IMR-90 (cell line): Measurements from ENCODE around the gene PCDHA8. TPM values are rescaled to one million over a fixed set of nuclear protein-coding genes. Genes with fewer than 3 reads are reported as not detected.

Experiments
- ATAC-seq: fragments of 200-7000 bp; cut with Tn5 transposase; 2 replicates; pipeline ENCODE4 v1.9.1; 2020; ENCODE audit warnings: low read depth, mild to moderate bottlenecking, moderate library complexity
- BruUV-seq: library from RNA; stranded (reverse); fragments of 400-500 nt; replicated peaks from 2 replicates; lab custom pipeline; 2021; lab: Mats Ljungman, UMichigan
- CTCF ChIA-PET: fragments of 300-600 bp; formaldehyde crosslinking; extraction: SDS; loops from one replicate; lab custom pipeline; 2021; ENCODE audit warnings: antibody characterized with exemption; lab: Yijun Ruan, JAX
- POLR2A ChIA-PET: fragments of 300-600 bp; sonication (Branson Sonifier 250); formaldehyde crosslinking; loops from one replicate; lab custom pipeline; 2022; ENCODE audit warnings: antibody characterized with exemption; ENCODE audit not compliant: unreplicated experiment; lab: Charles Lee
- DNase-seq: peaks from one replicate; pipeline ENCODE4 v3.0.0; 2013
- H2AFZ ChIP-seq: replicated peaks from 2 replicates; pipeline ENCODE3; 2013; ENCODE audit warnings: low read length, mild to moderate bottlenecking; ENCODE audit not compliant: poor library complexity
- H2AK5ac ChIP-seq: 2 replicates; pipeline ENCODE4 v1.6.1; 2013; ENCODE audit warnings: low read depth, low read length, inconsistent platforms
- H2AK9ac ChIP-seq: replicated peaks from 2 replicates; pipeline ENCODE3; 2013; ENCODE audit warnings: mild to moderate bottlenecking, low read depth, low read length, moderate library complexity; ENCODE audit not compliant: poor library complexity
- H2BK120ac ChIP-seq: 2 replicates; pipeline ENCODE4 v1.6.1; 2013; ENCODE audit warnings: low read depth, low read length, inconsistent platforms
- H2BK15ac ChIP-seq: 3 replicates; pipeline ENCODE4 v1.6.1; 2013; ENCODE audit warnings: low read depth, low read length, inconsistent platforms
- H2BK20ac ChIP-seq: 2 replicates; pipeline ENCODE4 v1.6.1; 2013; ENCODE audit warnings: low read depth, mild to moderate bottlenecking, inconsistent platforms, low read length, moderate library complexity
- H2BK5ac ChIP-seq: 2 replicates; pipeline ENCODE4 v1.6.1; 2013; ENCODE audit warnings: mild to moderate bottlenecking, low read depth, low read length, inconsistent platforms; ENCODE audit not compliant: poor library complexity, severe bottlenecking
- H3K14ac ChIP-seq: replicated peaks from 2 replicates; pipeline ENCODE4 v1.6.1; 2013; ENCODE audit warnings: low read depth, low read length, inconsistent platforms
- H3K18ac ChIP-seq: 2 replicates; pipeline ENCODE4 v1.6.1; 2013; ENCODE audit warnings: low read depth, low read length, control low read depth
- H3K23ac ChIP-seq: 2 replicates; pipeline ENCODE4 v1.6.1; 2013; ENCODE audit warnings: low read depth, low read length, inconsistent platforms
- H3K27ac ChIP-seq: 2 replicates; pipeline ENCODE4 v1.5.1; 2013; ENCODE audit warnings: mild to moderate bottlenecking, control low read depth, low read length; ENCODE audit not compliant: insufficient read depth
- H3K27me3 ChIP-seq: 2 replicates; pipeline ENCODE4 v1.6.1; 2013; ENCODE audit warnings: low read length; ENCODE audit not compliant: control insufficient read depth, insufficient read depth
- H3K36me3 ChIP-seq: 2 replicates; pipeline ENCODE4 v1.6.1; 2013; ENCODE audit warnings: low read length, mixed read lengths; ENCODE audit not compliant: control insufficient read depth, insufficient read depth
- H3K4ac ChIP-seq: 2 replicates; pipeline ENCODE4 v1.6.1; 2013; ENCODE audit warnings: low read depth, low read length, inconsistent platforms
- H3K4me1 ChIP-seq: 2 replicates; pipeline ENCODE4 v1.6.1; 2013; ENCODE audit warnings: low read length, mixed read lengths; ENCODE audit not compliant: control insufficient read depth, insufficient read depth
- H3K4me2 ChIP-seq: 2 replicates; pipeline ENCODE4 v1.6.1; 2013; ENCODE audit warnings: low read depth, mild to moderate bottlenecking, control low read depth, low read length, moderate library complexity
- H3K4me3 ChIP-seq: 2 replicates; pipeline ENCODE4 v1.5.1; 2013; ENCODE audit warnings: low read depth, mild to moderate bottlenecking, control low read depth, low read length, moderate library complexity; ENCODE audit not compliant: insufficient read depth
- H3K56ac ChIP-seq: 2 replicates; pipeline ENCODE4 v1.6.1; 2013; ENCODE audit warnings: low read length, inconsistent platforms; ENCODE audit not compliant: insufficient read depth; ENCODE audit errors: extremely low read depth
- H3K79me1 ChIP-seq, 2 experiments: 2 replicates each; pipeline ENCODE4 v1.6.1; 2013; ENCODE audit warnings: low read length in 2 of 2, inconsistent platforms in 1 of 2, low read depth in 1 of 2
- H3K9ac ChIP-seq: 2 replicates; pipeline ENCODE4 v1.6.1; 2013; ENCODE audit warnings: low read depth, low read length, control low read depth
- H3K9me1 ChIP-seq: 2 replicates; pipeline ENCODE4 v1.6.1; 2013; ENCODE audit warnings: low read length, inconsistent platforms; ENCODE audit not compliant: insufficient read depth
- H3K9me3 ChIP-seq: 2 replicates; pipeline ENCODE4 v1.6.1; 2013; ENCODE audit warnings: low read length; ENCODE audit not compliant: control insufficient read depth, insufficient read depth
- H4K20me1 ChIP-seq: 2 replicates; pipeline ENCODE4 v1.6.1; 2013; ENCODE audit warnings: low read length, inconsistent platforms; ENCODE audit not compliant: insufficient read depth
- H4K5ac ChIP-seq: 2 replicates; pipeline ENCODE4 v1.6.1; 2013; ENCODE audit warnings: mild to moderate bottlenecking, low read depth, low read length, control low read depth
- H4K8ac ChIP-seq, 2 experiments: 2 replicates each; pipeline ENCODE4 v1.6.1; 2013; ENCODE audit warnings: low read depth in 2 of 2, low read length in 2 of 2, control low read depth in 1 of 2, inconsistent platforms in 1 of 2
- H4K91ac ChIP-seq: 2 replicates; pipeline ENCODE4 v1.6.1; 2013; ENCODE audit warnings: low read depth, low read length, inconsistent platforms; ENCODE audit not compliant: insufficient read depth
- RAD21 ChIP-seq: IDR thresholded peaks from 2 replicates; pipeline ENCODE4 v1.6.1; 2012; ENCODE audit warnings: low read length, improper control_type of control experiment
- RCOR1 ChIP-seq: IDR thresholded peaks from 2 replicates; pipeline ENCODE4 v1.6.1; 2012; ENCODE audit warnings: mild to moderate bottlenecking, low read length, improper control_type of control experiment; ENCODE audit not compliant: insufficient replicate concordance
- WGBS, 2 experiments: methylation state at CpG; one replicate each; pipeline versions ENCODE4 v1.1.5 to v1.1.7; 2013; ENCODE audit warnings: missing lambda C conversion rate in 2 of 2; ENCODE audit not compliant: insufficient read length in 1 of 2; ENCODE audit errors: extremely low coverage in 2 of 2; 5-methylcytosine and 5-hydroxymethylcytosine counted together
- dilution Hi-C: fragments of 300-500 bp; cut with HindIII; formaldehyde crosslinking; loops from one replicate; pipeline ENCODE4 v1.14.3; 2018; ENCODE audit warnings: low sequenced_read_pairs; ENCODE audit not compliant: unreplicated experiment
- in situ Hi-C: fragments of 300-500 bp; cut with MboI; formaldehyde crosslinking; loops from 3 replicates; pipeline ENCODE4 v1.14.3; 2019; ENCODE audit warnings: low sequenced_read_pairs, inconsistent platforms, mixed read lengths
- intact Hi-C: fragments of 100-400 bp; cut with micrococcal nuclease; formaldehyde crosslinking; loops from 2 replicates; pipeline ENCODE4 v1.10.0; 2022
- polyA plus RNA-seq, 3 experiments: library from polyadenylated mRNA; depleted of rRNA; stranded (reverse); fragments of >200 nt; gene quantifications; 2 replicates each; pipeline ENCODE4 v1.2.3, GENCODE V29; 2012; ENCODE audit warnings: low replicate concordance in 1 of 3
- total RNA-seq: library from RNA; depleted of rRNA; stranded (reverse); fragments of >200 nt; gene quantifications from 2 replicates; pipeline ENCODE4 v1.2.3, GENCODE V29; 2012

The PCDHA8 gene
- total and polyA plus RNA-seq, 2 of the 4 experiments (the other 2 are of a cell fraction), result under 0.01 to 0.02 TPM

GRCh38 chr5:140881889-140882590 is 41.1 kb downstream of the PCDHA8 start, which contains the start of gene PCDHA13:
Gene PCDHA13, plus strand, starts transcription at chr5:140882124. Its CDS starts 145 bp downstream, at chr5:140882269.
- Histone ChIP-seq H3K4me1 (no peaks in the 10 kb centered on the region), H2AK5ac (no peak within 1 kb of the TSS), H3K9ac (no peak within 1 kb of the TSS), H3K23ac (no peak within 1 kb of the TSS), H3K9me1 (no peaks in the 10 kb centered on the region), H3K14ac (no peak within 1 kb of the TSS), H3K36me3 (no peaks in the 10 kb centered on the region), H3K27ac (no peak within 1 kb of the TSS), H2BK5ac (no peak within 1 kb of the TSS), H2AFZ (no peak within 1 kb of the TSS), H4K91ac (no peak within 1 kb of the TSS), H3K4me2 (no peak within 1 kb of the TSS), H3K79me1 (no peaks in the 10 kb centered on the region), H2AK9ac (no peak within 1 kb of the TSS), H2BK120ac (no peak within 1 kb of the TSS), H3K56ac (no peak within 1 kb of the TSS), H3K18ac (no peak within 1 kb of the TSS), H3K4ac (no peak within 1 kb of the TSS), H2BK15ac (no peak within 1 kb of the TSS), H3K4me3 (no peak within 1 kb of the TSS), H3K9me3 (peaks cover 28% of the 10 kb centered on the region), H4K8ac (no peak within 1 kb of the TSS), H3K27me3 (no peaks in the 10 kb centered on the region), H4K5ac (no peak within 1 kb of the TSS), H4K20me1 (no peaks in the 10 kb centered on the region), H2BK20ac (no peak within 1 kb of the TSS)
- in situ Hi-C loops (no loop called here), dilution Hi-C loops (no loop called here), intact Hi-C loops (no loop called here)
- CTCF ChIA-PET, result no interaction called here
- POLR2A ChIA-PET, result no interaction called here
- no TSS peak for BruUV-seq
- ATAC-seq (no peak), DNase-seq (no peak)
- WGBS, 2 experiments, result 17% methylated on average over 3 of the region's 35 CpGs; no CpG with 5 or more reads in 1 of the 2 experiments
- no peak for TF ChIP-seq RAD21
- TF ChIP-seq RCOR1, result no peak
